Stimulated activated CD4-positive, alpha-beta T cell treated with anti-CD3 and anti-CD28 coated beads, Interleukin-1b, Interleukin-23, amount 100 ng/mL, for 4 hours (primary cell): ENCODE measurements around the gene PMAIP1.

ENCODE experiments used
- DNase-seq, 2 donors: peaks; one replicate each; pipeline ENCODE4 v3.0.0-alpha.2; 2020; ENCODE audit warnings: low read depth in 2 of 2

The PMAIP1 gene

GRCh38 chr18:59952283-59953007 is 52.6 kb downstream of the PMAIP1 start:
- DNase-seq, result no peak
